GM20000 (cell line): ENCODE measurements around the gene AKAP14.

Experiments used
- DNase-seq: peaks from one replicate; pipeline ENCODE4 v3.0.0; 2012; ENCODE audit warnings: low spot score
- TF ChIP-seq, protein P1 (sequence below): IDR thresholded peaks from 2 replicates; pipeline ENCODE4 v1.5.1; 2012; ENCODE audit warnings: mild to moderate bottlenecking, control low read depth; ENCODE audit errors: extremely low read depth, missing control alignments

The AKAP14 gene

DNA sequence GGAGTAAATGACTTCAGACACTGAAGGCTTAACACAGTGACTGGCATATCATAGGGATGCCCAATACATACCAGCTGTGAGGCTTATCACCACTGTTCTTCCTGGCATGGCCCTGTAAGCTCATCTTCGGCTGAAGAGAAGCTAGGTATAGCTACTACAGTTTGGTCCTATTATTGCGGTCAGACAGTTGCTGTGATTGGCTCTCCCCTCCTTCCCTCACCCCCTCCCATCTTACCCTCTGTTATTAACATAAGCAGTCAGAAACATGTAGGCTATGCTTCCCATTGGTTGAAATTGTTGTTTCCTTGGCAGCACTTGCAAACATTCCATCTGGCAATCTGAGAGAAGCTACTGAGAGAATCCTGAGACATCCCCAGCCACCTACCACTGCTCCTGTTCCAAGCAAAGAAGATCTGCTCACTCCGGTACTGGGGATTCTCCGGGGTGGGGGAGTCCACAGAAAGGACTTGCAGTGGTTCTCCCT lies at the start of gene AKAP14:
TSS of gene AKAP14 (plus strand) at position 51 of the 484 bp plus-strand sequence. CDS start 7,331 bp downstream, outside the sequence.
- no peak for DNase-seq
- TF ChIP-seq, protein P1, sequence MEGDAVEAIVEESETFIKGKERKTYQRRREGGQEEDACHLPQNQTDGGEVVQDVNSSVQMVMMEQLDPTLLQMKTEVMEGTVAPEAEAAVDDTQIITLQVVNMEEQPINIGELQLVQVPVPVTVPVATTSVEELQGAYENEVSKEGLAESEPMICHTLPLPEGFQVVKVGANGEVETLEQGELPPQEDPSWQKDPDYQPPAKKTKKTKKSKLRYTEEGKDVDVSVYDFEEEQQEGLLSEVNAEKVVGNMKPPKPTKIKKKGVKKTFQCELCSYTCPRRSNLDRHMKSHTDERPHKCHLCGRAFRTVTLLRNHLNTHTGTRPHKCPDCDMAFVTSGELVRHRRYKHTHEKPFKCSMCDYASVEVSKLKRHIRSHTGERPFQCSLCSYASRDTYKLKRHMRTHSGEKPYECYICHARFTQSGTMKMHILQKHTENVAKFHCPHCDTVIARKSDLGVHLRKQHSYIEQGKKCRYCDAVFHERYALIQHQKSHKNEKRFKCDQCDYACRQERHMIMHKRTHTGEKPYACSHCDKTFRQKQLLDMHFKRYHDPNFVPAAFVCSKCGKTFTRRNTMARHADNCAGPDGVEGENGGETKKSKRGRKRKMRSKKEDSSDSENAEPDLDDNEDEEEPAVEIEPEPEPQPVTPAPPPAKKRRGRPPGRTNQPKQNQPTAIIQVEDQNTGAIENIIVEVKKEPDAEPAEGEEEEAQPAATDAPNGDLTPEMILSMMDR, result no peak

DNA sequence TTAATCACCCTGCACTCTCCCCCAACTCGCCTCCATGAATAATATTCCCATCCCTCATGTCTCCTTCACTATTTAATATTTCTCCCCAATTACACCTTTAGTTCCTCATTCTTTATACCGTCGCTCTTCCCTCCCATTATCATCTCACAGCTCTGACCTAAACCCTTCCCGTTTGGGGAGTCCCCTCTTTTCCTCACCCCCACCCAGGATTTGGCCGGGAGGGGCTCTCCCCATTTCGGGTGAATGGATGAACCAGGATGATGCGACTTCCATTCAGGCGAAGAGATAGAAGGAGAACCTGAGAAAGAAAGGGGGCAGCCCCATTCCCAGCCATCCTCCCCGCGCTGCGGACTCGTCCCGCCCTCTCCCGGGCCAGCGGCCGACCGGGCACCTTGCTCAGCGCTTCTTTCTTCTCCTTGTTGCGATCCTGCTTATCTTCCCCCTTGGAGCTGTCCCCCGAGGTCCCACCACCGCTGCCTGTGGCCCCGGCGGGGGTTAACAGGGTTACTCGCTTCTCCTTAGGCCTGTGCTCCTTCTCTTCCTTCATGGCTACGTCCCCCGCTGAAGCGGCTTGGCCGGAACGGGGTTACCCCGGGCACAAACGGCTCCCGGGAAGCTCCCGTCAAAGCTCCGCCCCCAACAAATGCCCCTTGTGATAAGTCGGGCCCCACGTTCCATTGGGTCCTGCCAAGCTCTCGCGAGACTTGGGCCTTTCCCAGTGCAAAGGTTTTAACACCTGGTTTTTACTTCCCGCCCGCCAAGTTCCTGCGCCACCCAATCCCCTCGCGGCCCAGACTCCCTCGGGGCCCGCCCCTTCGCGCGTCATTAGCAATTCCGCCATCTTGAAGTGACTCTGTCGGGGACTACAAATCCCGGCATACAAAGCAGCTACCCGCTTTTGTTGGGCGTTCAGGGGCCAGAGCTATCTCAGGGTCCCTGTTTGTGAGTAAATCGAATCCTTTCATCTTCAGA lies 43.0 kb upstream of the AKAP14 start, which contains the start of gene UPF3B:
TSS of gene UPF3B (minus strand) at position 582 of the 972 bp plus-strand sequence. CDS start at position 547, 35 bp downstream.
- DNase-seq, result peak; percentile 89
- TF ChIP-seq, protein P1, result no peak

DNA sequence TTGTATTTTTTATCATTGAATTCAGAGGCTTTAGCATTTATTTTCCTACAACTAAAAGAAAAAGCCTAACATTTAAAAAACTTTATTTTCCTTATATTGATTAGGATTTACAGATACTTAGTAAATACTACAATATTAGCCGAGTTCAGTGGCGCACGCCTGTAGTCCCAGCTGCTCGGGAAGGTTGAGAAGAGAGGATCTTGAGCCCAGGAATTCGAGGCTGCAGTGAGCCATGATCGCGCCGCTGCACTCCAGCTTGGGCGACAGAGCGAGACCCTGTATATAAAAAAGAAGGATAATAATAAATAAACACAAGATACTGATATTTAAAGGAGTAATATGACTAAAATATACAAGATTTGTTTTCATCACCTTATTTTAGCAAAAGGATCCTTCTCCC lies 42.2 kb upstream of the AKAP14 start:
- TF ChIP-seq, protein P1, result no peak
- no peak for DNase-seq

DNA sequence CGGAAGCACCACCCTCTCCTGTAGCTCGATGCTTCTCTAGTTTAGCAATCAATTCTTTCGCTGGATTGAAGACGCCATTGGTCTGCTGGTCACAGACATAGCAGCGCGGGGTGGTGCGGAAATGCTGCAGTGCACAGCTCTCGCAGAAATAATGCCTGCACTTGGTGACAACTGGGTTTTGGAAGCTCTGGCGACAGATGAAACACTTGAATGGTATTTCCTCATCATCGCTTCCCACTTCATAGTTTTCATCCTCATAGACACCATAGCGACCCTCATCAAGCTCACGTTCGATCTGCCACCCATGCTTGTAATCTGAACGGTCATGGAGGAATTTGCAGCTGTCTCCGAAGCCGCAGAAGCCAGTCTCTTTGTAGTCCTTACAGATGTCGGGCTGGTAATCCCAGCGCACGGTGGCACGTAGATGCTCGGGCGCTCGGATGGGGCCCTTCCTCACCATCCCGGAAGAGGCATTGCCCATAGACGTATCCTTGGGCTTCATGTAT lies 25.0 kb upstream of the AKAP14 start:
- no peak for DNase-seq
- TF ChIP-seq, protein P1, result no peak

DNA sequence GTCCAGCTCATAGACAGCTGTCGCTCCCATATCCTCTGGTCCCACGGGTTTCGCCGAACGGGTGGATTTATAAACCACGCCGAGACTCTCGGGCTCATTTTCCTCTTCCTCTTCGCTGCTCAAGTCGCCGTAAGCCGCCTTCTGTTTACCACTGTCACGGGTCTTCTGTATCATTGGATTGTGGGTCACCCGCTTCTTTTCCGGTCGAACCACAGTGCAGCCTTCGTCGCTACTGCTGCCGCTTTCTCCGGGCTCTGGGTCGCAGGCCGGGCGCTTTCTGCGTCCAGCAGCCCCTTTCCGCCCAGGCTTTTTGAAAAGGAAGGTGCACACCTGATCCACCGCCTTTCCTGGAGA lies 24.5 kb upstream of the AKAP14 start:
- TF ChIP-seq, protein P1, result no peak
- no peak for DNase-seq

DNA sequence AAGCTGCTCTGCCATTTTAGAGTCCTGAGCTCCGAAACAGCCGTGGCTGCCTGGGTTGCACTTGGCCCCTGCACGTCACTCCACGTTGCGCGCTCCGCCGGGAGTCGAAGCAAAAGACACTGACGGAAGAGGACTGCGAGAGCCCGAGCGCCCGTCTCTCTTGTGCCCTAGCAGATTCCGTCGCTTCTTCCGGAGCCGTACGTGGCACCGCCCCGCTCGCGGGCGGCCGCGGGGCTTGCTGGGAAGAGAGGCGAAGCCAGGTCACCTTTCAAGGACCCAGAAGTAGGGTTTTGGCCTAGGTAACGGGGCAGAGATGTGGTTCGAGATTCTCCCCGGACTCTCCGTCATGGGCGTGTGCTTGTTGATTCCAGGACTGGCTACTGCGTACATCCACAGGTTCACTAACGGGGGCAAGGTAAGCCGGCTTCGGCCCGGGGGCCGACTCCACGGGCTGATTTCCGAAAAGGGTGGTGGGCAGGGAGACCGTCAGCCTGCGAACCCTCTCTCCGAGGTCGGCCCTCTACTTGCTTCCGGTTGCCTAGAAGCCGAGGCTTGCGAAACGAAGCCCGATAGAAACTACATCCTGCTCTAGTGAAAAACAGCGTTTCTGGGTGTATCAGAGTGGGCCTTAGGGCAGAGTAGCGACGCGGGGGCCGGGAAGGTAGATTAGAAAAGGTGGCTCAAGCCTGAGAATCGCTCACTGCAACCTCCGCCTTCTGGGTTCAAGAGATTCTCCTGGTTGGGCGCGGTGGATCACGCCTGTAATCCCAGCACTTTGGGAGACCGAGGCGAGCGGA lies 23.9 kb upstream of the AKAP14 start, which contains the start of the genes NDUFA1 and RNF113A:
TSS of gene NDUFA1 (plus strand) at position 234 of the 797 bp plus-strand sequence. CDS start at position 314, 80 bp downstream.
TSS of gene RNF113A (minus strand) at position 135 of the 797 bp plus-strand sequence. CDS start at position 15, 120 bp downstream.
- TF ChIP-seq, protein P1, result no peak
- peak; percentile 77 for DNase-seq
